Tibial nerve (tissue), 4 donors: ENCODE results near the gene KCNT1.

ENCODE experiments used
- CTCF ChIP-seq, 5 experiments: fragments of 200-600 bp in 3 of 5; fragments of 450-650 bp in 2 of 5; sonication (generic) in 3 of 5; IDR thresholded peaks; one replicate each; pipeline ENCODE4 v1.5.1; 2016 to 2019; ENCODE audit warnings: antibody characterized with exemption in 5 of 5, mild to moderate bottlenecking in 3 of 5, moderate library complexity in 2 of 5
- EP300 ChIP-seq, 2 donors: sonication (generic); formaldehyde crosslinking; IDR thresholded peaks; one replicate each; pipeline ENCODE4 v1.6.1; 2017; ENCODE audit warnings: antibody characterized with exemption in 2 of 2, mild to moderate bottlenecking in 1 of 2
- POLR2A ChIP-seq, 2 donors: fragments of 450-650 bp; IDR thresholded peaks; one replicate each; pipeline ENCODE4 v1.6.1; 2017; ENCODE audit warnings: antibody characterized with exemption in 2 of 2, mild to moderate bottlenecking in 2 of 2, moderate library complexity in 2 of 2

- TF ChIP-seq CTCF (IDR thresholded peaks at IDR 0.05) = no peak
- TF ChIP-seq EP300 (IDR thresholded peaks at IDR 0.05) = no peak
- TF ChIP-seq POLR2A (IDR thresholded peaks at IDR 0.05) = no peak
Measured at GRCh38 chr9:135664801-135665794, 36.9 kb upstream of the KCNT1 start.
